Activated naive CD8-positive, alpha-beta T cell treated with anti-CD3 and anti-CD28 coated beads, Interleukin-2, amount 50 U/mL, for 16 hours (primary cell): Measurements from ENCODE around the gene UBC.

ENCODE experiments used
- DNase-seq: peaks from one replicate; pipeline ENCODE4 v3.0.0-alpha.2; 2020; ENCODE audit warnings: low read depth, low spot score

UBC gene

DNA sequence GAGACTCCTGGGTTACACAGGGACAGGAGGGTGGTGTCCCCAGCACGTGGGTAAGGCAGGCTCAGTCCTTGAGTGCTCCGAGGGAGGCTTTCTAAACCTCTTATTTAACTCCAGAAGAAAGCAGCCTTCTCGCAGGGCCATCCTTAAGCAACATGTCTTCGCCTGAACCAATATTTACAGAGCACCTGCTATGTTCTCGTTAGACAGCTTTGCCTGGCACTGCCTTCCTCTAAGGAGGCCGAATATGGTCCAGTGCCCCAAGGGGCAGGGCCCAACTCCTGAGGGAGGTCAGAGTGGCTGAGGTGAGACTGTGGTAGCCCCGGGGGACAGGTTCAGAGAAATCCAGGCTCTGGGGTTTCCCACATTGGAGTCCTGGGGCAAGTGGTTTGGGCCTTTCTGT, 48.7 kb downstream of the UBC start:
- no peak for DNase-seq

- DNase-seq = no peak
Observed at GRCh38 chr12:124864326-124864752, 50.1 kb downstream of the UBC start.

DNA sequence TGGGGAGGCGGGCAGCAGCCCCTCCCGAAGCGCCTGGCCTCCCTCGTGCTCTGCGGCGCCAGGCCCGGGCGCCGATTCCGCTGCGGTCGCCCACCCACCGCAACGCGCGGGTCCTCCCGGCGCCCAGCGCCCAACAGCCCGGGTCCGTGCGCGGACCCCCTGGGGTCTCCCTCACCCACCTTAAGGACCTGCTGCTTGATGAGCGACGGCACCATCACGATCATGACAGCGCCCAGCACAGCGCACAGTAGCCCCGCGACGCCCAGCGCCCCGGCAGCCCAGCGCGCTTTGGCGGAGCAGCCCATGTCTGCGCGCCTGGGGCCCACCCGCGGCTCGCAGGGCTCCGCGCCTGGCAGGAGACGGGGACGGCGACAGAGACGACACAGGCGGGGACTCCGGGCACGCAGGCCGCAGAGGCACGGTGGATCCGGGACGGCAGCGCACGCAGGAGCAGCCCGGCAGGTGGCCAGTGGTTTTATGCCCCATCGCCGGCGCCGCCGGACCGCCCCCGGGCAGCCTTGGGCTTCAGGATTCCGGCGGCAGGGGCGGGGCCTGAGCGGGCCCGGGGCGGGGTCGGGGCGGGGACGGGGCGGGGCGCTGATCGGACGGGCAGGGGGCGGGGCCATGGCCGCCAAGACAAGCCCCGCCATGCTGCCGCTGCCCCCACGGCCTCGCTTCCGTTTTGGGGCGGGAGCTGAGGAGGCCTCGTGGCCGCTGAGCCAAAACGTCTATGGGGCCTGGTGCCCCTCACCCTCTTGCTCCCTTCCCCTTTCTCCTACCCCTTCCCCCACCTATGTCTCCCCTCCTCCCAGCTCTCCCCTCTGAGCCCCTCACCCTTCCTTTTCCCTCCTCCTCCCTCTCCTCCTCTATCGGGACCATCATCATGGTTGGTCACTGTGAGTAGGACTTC, 50.8 kb downstream of the UBC start, which contains the start of gene SCARB1:
Gene SCARB1 (minus strand): TSS at position 449 of the 910 bp plus-strand sequence. CDS start 144 bp downstream, at position 305.
- DNase-seq = peak; percentile 61

DNA sequence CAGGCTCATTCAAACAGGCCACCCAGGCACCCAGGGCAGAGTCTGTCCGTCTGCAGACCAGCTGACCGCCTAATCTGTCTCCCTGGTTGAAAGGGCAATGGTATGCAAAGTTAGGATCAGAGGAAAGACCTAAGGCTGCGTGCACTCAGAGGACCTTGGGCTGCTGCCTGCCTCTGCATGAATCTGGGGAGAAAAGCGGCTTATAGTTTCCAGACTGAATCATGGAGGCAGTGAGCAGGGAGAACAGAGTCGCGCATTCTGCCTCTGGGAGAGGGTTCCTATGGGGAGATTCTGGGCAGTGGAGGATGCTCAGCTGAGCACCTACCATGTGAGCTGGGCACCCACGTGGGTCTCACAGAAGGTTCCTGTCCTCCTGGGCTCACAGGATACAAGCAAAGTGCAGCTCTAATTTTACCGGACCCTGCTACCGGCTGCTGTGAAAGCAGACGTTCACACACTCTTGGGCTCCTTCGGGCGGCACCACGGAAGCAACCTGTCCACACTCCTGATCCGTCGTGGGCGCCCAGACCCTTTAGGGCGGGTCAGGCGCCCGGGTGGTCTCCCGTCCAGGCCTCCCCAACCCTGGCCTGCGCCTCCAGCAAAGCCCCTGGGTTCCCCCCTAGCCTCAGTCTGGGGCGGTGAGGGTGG, 51.6 kb downstream of the UBC start:
- DNase-seq = no peak

- DNase-seq = no peak
Observed at GRCh38 chr12:124861898-124862676, 52.4 kb downstream of the UBC start.
